ENCODE measurements around the gene GMDS.
A peak's percentile ranks its signal among the peaks of the same experiment; 100 is the strongest.

GMDS gene

DNA sequence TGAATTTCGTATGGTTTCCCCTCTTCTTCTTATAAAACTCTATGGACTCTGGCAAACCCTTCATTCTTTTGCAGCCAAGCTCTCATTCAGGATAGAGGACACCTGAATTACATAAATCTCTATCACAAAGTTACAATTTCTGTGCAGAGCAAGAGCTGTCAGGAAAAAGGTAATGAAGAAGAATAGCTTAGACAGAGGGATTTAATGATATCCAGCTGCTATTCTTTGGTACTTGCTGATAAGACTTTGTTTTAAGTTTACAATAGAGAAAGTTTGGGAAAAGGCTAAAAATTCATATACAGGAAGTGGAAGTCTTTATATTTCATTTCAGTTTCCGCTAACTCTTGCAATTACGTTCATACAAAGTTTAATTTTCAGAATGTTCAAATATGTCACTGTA lies 408.7 kb downstream of the GMDS start:
- no peak overlapping the region for H3K4me3 ChIP-seq (ENCODE audit: low read depth, low read length)
- no peak for DNase-seq (ENCODE audit: low read depth)

DNA sequence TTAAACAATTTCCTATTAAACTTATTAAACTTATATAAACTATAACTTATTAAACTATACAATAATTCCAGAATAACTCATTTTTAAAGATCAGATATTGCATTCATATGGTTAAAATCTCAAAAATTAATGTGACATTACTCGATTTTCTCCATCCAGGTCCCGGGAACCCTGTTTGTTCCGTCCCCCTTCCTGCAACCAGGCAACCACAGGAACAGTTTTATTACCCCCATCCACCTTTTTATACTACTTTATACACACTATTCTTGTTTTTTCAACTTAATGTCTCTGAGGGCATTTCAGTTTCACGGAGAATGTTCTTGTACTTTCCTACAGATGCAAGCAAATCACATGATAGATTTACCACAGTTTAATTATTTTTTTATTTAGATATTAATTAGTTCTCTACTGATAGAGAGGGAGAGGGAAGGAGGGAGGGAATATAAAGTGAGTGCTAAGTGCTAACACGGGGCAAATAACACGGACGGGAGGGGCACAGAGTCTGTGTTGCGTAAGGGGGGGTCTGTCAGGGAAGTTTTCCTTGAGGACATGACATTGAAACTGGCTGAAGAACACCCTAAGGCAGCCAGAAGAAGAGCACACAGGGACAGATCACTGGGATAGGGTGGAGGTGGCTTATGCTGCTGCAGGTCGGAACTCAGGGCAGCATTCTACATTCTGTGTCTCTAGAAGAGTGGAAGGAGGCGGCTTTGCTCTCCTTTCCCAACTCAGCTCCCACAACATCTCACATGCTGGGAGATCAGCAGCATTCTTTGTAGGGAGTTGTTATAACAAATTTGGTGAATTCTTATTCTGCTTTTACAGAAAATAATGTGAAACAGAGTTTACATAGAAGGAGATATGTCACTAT lies 410.5 kb downstream of the GMDS start:
- no peak for DNase-seq (ENCODE audit: low read depth)

DNA sequence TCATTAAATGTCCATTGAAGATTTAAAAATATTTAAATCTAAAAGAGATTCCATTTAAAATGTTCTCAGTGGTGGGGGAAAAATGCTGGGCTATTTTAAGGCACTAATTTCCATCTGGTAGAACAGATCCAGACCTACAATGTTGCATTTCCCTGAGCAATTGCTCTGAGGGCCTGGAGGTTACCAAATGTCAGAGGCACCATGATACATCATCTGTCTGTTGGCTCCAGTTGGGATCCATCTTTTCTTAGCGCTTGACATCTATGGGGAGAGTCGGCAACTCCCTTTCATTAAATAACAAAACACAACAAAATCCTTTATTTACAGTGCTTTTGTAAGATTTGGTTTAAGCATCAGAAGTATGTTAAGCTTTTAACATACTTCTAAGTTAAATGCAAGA lies 411.2 kb downstream of the GMDS start:
- H3K4me3 ChIP-seq (ENCODE audit: low read depth, low read length) = no peak overlapping the region
- no peak for DNase-seq (ENCODE audit: low read depth)

More for the DNA sequence above, 410.5 kb downstream of the GMDS start:
- H3K4me3 ChIP-seq (ENCODE audit: low read depth, low read length) = no peak overlapping the region

DNA sequence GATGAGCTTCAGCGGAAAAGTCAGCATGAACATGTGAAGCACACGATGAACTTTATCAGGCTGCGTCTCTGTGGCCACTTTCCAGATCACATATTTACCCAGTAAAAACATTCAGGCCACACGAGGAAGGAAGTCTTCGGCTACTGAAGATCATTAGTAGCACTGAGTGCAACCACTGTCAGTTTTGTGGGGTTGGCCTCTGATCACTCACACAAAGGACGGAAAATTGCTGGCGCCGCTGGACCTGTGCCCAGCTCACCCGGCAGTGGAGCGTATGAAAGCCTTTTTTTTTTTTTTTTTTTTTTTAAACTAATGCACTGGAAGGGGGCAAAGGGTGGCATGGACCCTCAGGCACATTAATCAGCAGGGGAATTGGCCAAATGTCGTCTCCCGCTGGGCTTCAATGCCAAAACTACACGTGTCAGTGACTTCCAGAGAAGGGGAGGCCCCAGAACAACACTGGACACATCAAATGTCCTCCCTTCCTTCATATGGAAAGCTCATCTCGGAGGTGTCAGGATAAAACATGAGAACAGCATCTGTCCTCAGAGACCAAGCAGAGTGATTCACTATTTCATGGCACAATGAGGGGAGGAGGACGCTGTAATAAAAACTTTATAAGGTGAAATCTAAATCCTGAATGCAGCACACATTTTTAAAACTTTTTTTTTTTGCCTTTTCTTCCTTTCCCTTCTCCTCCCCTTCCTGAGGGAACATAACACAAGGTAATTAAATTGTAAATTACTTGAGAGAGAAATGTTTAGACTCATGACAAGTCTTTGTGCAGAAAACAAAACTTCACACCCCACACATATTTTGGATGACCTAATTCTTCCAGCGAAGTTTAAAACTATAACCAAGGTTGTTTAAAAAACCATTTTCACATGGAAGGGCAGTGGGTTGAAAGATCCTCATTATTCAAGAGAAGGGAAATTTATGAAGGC lies 412.3 kb downstream of the GMDS start:
- no peak for DNase-seq (ENCODE audit: low read depth)
- H3K4me3 ChIP-seq (ENCODE audit: low read depth, low read length) = no peak overlapping the region

DNA sequence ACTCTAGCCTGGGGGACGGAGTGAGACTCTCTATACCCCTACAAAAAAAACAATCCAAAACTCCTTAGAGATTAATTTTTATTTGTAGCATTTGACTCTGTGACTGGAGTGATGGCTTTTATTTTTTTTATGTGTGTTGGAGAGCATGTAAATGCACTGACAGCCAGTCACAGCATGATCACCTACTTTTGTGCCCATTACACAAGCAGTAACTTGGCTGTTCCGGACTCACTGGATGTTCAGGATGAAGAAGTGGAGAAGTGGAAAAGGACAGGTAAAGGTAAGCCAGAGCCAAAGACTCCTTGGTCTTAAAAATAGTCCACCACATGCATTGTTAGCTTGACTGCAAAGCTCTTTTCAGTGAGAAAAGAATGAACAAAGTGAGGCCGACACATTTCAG lies 413.0 kb downstream of the GMDS start:
- no peak for DNase-seq (ENCODE audit: low read depth)
- H3K4me3 ChIP-seq (ENCODE audit: low read depth, low read length) = no peak overlapping the region

DNA sequence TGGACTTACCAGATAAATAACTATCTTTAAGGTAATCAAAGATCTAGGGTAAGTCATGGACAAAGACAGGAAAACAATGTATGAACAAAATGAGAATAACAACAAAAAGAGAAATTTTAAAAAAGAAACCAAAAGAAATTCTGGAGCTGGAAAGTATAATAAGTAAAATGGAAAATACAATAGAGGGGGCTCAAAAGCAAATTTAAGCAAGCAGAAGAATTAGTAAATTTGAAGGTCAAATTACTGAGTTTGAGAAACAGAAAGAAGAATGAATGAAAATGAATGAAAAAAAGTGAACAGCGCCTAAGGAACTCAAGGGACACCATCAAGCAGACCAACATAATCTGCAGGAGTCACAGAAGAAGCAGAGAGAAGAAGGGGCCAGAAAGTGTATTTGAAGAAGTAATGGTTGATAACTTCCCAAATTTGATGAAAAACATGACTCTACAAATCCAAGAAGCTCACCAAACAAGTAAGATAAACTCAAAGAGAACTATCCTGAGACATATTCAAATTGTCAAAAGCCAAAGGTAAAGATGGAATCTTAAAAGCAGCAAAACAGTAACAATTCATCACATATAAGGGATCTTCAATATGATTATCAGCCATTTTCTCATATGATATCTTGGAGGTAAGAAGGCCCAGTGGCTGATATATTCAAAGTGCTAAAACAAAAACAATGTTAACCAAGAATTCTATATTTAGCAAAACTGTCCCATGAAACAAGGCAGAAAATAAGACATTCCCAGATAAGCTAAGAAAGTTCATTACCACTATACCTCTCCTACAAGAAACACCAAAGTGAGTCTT lies 417.2 kb downstream of the GMDS start:
- DNase-seq (ENCODE audit: low read depth) = no peak

DNA sequence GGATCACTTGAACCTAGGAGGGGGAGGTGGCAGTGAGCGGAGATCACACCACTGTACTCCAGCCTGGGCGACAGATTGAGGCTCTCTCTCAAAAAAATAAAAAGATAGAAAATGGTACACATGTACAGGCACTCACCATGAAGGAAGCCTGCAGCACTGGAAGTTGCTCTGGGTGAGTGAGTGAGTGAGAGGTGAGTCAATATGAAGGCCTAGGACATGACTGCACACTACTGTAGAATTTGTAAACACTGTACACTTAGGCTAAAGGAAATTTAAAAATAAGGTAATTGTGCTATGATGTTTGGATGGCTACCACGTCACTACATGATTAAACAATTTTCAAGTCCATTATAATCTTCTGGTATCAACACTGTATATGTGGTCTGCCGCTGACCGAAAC lies 419.5 kb downstream of the GMDS start:
- H3K4me3 ChIP-seq (ENCODE audit: low read depth, low read length) = no peak overlapping the region
- DNase-seq (ENCODE audit: low read depth) = no peak

More for the DNA sequence above, 417.2 kb downstream of the GMDS start:
- H3K4me3 ChIP-seq (ENCODE audit: low read depth, low read length) = no peak overlapping the region

DNA sequence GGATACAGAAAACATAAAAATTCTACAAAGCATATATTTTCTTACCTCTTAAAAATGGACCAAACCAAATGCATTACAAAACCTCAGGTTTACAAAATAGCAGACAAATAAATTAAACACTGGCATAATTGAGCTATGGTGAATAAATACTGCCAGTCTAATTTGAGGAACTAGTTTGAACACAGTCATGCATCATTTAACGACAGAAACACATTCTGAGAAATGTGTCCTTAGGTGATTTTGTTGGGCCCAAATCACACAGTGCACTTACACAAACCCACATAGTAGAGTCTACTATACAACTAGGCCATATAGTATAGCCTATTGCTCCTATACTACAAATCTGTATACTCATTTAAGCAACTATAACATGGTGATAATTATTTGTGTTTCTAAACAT lies 420.1 kb downstream of the GMDS start:
- no peak overlapping the region for H3K4me3 ChIP-seq (ENCODE audit: low read depth, low read length)

DNA sequence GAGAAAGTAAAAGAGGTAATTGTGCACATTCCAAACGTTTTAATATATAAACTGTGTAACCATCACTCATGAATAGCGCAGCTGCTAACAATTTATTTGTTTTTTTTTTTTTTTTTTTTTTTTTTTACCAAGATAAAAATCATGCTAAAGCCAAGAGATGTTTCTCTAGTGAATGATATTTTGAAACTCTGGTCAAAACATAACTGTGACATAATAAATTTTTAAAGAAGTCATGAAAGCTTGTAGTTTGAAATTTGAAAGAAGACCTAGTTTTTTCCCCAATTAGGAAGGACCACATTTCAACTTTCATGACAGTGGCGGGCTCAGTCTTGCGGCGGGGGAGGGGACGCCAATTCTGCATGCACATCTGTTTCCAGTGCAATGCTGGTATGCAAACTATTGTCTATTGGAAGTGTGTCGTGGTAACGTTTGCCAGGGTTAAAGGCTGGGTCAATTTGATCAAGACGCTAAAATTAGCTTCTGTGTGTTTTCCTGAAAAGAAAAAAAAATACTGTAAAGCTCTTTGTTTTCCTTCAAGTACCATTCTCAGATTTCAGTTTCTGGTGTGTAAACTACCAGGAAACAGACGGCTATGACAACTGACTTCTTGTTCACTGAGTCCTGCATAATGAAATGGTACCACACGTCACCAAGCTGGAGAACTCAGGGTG lies 423.8 kb downstream of the GMDS start:
- peak overlapping the region; percentile 28 for H3K4me3 ChIP-seq (ENCODE audit: low read depth, low read length)

More for the DNA sequence above, 420.1 kb downstream of the GMDS start:
- no peak for DNase-seq (ENCODE audit: low read depth)

DNA sequence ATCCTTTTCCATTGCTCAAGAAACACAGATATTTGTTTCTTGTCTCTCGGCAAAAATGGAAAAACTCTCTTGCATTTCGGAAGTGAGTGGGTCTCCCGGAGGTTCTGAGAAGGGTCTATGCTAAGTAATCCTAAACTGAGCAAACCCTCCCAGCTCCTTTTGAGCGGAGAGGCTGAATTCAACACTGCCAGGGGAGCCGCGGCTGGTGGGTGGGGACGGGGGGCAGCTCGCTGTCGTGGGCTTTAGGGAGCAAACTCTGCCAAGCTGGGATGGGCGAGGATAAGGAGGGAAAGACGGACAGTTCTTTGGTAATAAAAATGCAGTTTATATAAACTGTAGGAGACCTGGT lies 424.3 kb downstream of the GMDS start:
- peak overlapping the region; percentile 28 for H3K4me3 ChIP-seq (ENCODE audit: low read depth, low read length)
- DNase-seq (ENCODE audit: low read depth) = no peak

More for the DNA sequence above, 423.8 kb downstream of the GMDS start:
- DNase-seq (ENCODE audit: low read depth) = no peak

DNA sequence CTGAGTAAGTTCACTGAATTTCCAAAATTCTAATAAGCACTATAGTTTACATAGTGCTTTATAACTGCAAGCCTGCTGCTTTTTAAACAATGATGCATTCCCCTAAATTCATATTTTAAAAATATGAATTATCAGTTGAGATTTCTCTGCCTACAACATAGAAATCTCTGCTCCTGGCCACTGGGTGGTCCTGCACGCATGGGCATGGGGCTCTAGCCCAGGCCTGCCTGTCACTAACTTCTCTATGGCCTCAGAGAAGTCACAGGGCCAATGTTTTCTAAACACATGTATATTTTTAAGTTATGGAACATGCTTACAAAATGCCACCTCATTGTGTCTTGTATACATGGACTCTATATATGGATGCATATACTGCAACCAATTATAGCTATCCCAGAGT lies 424.7 kb downstream of the GMDS start:
- no peak overlapping the region for H3K4me3 ChIP-seq (ENCODE audit: low read depth, low read length)

DNA sequence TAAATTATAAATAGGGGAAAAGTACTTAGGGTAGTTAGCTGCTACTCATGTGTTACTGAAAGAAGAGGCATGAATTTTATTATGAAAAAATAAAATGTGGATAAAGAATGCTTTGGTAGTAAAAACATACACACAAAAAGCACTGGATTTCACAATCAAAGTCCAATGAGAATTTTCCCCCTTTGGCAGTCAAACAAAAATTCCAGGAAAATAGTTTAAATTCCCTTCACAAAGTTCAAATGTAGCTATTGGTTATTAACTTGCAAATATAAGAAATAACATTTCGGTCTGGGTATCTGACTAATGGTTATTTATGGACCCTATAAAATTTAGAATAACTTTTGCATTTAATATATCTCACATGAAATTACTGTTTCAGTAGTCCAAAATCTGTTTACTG lies 425.2 kb downstream of the GMDS start:
- no peak for DNase-seq (ENCODE audit: low read depth)
- no peak overlapping the region for H3K4me3 ChIP-seq (ENCODE audit: low read depth, low read length)

More for the DNA sequence above, 424.7 kb downstream of the GMDS start:
- no peak for DNase-seq (ENCODE audit: low read depth)

DNA sequence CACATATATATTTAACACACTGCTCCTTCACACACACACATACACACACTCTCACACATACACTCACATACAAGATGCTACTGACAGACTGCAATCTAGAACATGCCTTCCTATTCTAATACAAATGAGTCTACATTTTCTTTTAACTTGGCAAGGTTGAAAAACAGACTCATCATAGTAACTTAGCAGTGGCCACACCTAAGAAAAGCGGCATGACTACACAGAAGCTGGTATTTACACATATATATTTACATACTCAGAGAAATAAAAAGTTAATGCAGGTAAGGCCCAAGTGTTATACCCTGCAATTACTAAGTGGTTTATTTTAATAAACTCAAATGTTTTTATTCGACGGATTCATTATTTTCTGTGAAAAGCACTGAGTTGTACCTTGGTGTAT lies 426.4 kb downstream of the GMDS start:
- no peak for DNase-seq (ENCODE audit: low read depth)
- no peak overlapping the region for H3K4me3 ChIP-seq (ENCODE audit: low read depth, low read length)

DNA sequence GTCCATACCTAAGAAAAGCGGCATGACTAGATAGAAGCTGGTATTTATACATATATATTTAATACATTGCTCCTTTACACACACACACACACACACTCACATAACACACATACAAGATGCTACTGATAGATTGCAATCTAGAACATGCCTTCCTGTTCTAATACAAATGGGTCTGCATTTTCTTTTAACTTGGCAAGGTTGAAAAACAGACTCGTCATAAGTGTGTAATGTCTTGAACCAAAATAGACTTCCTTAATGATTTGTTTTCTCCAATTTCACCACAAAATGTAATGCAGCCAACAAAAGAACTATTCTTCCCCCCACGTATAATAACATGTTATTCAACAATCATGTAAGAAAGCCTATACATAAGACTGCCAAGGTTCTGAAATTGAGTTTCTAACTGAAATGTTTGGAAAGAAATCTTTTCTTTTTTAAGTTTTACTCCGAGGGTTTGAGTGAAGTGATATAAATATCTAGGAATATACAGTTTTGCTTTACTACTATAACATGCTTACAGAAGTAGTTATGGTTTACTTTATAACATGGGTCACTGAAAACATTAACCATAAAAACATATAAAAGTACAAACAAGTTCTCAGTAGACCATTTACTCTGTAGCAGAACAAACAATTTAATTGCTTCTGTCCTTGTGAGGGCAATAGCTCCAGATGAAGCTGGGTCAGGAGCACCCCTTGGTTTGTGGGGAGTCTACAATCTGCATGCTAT lies 428.2 kb downstream of the GMDS start:
- peak; percentile 39 for DNase-seq (ENCODE audit: low read depth)
- no peak overlapping the region for H3K4me3 ChIP-seq (ENCODE audit: low read depth, low read length)

DNA sequence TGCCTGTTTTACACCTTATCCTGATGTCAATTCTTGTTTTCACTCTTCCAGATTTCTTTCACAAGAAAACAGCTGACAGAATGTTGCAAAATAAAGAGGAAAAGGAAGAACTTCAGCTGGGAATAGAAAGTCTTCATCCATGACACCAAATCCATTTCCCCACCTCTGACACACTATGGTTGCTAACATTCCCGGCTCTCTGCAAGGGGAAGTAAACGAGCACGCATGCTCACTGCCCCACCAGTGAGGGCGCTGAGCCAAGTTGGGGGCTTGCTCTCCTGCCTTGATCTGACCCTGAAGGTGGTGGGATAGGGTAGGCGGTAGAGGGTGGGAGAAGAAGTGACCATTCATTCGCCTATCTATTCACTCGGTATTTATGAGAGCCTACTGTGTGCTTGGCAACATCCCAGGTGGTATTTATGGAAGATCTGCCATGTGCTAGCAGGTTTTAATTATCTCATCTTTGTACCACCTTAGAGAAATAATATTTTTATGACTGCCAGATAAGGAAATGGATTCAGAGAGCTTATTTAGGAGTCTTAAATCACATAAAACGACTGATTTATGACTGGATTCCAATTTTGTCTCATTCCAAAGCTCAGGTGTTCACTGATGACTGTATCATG lies 429.5 kb downstream of the GMDS start:
- no peak for DNase-seq (ENCODE audit: low read depth)
- H3K4me3 ChIP-seq (ENCODE audit: low read depth, low read length) = no peak overlapping the region

DNA sequence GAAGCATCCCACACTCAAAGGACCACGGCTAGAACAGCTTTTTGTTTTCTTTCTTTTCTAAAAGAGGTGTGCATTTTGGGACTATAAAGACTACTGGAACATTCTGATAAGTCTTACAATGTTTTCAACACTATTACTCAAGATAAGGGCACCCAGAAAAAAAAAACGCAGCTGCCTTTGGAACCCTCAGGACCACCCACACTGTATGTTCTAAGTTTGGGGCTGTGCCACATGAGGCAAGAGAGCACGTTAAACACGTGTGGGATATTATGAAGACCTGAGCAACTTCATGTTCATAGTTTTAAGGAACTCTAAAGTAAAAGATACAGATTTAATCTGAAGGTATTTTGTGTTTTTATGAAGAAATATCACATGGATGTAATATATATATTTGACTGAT lies 431.1 kb downstream of the GMDS start:
- H3K4me3 ChIP-seq (ENCODE audit: low read depth, low read length) = no peak overlapping the region
- no peak for DNase-seq (ENCODE audit: low read depth)

DNA sequence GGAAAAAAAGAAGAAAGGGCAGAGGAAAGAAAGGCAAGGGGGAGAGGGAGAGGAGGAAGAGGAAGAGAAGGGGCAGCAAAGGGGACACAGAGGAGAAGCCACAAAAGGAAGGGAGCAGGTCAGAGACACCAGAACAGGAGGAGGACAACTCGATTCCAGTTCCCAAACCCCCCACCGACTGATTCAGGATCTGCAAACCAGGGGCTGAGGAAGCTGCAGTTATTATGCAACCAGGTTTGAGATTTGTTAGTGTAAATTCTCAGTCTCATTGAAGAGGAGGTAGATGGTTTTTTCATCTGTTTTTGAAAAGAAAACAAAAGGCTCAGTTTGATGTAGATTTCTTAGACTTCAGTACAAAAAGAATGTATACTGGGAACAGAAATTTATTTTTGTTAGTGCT lies 432.9 kb downstream of the GMDS start:
- DNase-seq (ENCODE audit: low read depth) = no peak
- no peak overlapping the region for H3K4me3 ChIP-seq (ENCODE audit: low read depth, low read length)

DNA sequence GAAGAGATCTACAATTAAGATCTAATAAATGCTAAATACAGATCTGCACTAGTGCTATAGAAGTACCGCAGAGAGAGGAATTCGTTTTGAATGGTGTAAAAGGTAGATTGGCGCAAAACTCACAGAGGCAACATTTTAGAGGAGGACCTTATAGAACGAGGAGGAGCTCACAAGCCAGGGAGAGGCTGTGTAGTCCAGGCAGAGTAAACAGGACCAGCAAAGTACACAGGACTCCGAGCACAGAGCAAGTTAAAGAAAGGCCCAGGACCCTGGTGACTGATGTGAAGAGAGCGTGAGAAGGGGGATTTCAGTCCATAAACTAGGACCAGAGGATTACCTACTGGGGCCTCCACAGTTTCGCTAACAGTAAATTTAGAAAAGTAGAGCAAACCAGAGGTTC lies 433.4 kb downstream of the GMDS start:
- H3K4me3 ChIP-seq (ENCODE audit: low read depth, low read length) = no peak overlapping the region
- no peak for DNase-seq (ENCODE audit: low read depth)

Measured in skeletal muscle cell (primary cell).